HG03045 (cell line): Measurements from ENCODE around the gene CENPVL2.
"Not testable (repeated sequence)": the region's sequence is repeated elsewhere in the genome, so short reads cannot be mapped to it uniquely, and the experiment has no call there.

Source experiments
- ATAC-seq: cut with Tn5 transposase; IDR thresholded peaks from one replicate; pipeline ENCODE4 v1.9.1; 2021; ENCODE audit warnings: mild to moderate bottlenecking, moderate library complexity; ENCODE audit not compliant: unreplicated experiment

Gene CENPVL2

DNA sequence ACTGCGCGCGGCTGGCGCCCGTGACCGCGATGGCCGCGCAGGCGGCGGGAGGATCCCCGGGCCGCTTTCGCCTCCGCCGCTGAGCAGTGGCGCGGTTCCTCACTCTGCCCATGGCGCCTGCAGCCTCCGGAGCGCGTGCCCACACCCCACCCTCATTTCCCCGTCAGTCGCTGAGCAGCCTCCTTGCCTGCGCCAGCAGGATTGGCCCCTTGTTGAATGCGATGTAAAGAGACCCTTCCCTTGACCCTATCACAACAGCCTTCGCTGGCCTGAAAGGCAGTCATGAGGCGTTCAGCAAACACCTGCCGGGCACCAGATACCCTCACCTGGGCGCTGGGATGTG is at the start of gene CENPVL2:
CENPVL2 (minus strand) TSS at position 112 of the 343 bp plus-strand sequence; CDS start at position 112, 0 bp downstream.
- not testable (repeated sequence) for ATAC-seq

- ATAC-seq = no peak
These were observed 45.6 kb upstream of the CENPVL2 start for GRCh38 chrX:51728202-51728601.

GRCh38 chrX:51712943-51713647 is 30.5 kb upstream of the CENPVL2 start:
- ATAC-seq = not testable (repeated sequence)

DNA sequence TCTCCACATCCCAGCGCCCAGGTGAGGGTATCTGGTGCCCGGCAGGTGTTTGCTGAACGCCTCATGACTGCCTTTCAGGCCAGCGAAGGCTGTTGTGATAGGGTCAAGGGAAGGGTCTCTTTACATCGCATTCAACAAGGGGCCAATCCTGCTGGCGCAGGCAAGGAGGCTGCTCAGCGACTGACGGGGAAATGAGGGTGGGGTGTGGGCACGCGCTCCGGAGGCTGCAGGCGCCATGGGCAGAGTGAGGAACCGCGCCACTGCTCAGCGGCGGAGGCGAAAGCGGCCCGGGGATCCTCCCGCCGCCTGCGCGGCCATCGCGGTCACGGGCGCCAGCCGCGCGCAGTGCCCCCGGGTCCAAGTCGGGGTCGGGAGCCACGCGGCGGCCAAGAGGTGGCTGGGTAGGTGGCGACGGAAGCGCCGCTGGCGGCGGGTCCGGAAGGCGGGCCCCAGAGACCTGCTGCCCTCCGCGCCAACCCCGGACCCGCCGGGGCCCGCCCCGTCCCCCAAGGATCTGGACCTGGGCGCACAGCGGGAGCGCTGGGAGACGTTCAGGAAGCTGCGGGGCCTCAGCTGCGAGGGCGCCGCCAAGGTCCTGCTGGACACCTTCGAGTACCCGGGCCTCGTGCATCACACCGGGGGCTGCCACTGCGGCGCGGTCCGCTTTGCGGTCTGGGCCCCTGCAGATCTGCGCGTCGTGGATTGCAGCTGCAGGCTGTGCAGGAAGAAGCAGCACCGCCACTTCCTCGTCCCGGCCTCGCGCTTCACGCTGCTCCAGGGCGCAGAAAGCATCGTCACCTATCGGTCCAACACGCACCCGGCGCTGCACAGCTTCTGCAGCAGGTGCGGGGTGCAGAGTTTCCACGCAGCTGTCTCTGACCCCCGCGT is 27.9 kb upstream of the CENPVL2 start, which contains the start of gene CENPVL1:
CENPVL1 (plus strand) TSS at position 236 of the 888 bp plus-strand sequence; CDS start at position 236, 0 bp downstream.
- not testable (repeated sequence) for ATAC-seq

DNA sequence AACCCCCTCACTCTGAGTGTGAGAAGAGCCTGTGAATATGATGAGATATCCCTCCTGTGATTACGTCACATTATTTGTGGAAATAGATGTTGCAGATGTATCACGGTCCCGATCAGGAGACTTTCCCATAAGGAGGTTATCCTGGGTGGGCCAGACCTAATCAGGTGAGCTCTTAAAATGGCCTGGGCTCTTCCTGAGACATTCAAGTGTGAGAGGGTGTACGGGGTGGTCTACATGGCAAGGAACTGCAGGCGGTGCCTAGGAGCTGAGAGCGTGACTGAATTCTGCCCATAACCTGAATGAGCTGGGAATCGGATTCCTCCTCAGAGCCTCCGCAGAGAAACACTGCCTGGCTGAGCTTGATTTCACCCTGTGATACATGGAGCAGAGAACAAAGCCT is 14.8 kb upstream of the CENPVL2 start:
- no peak for ATAC-seq

GRCh38 chrX:51694254-51694653 is 11.6 kb upstream of the CENPVL2 start:
- no peak for ATAC-seq

- ATAC-seq = not testable (repeated sequence)
These were observed 567 bp downstream of the CENPVL2 start for GRCh38 chrX:51681808-51682719.

- not testable (repeated sequence) for ATAC-seq
These were observed 2.8 kb downstream of the CENPVL2 start for GRCh38 chrX:51679689-51680433.

DNA sequence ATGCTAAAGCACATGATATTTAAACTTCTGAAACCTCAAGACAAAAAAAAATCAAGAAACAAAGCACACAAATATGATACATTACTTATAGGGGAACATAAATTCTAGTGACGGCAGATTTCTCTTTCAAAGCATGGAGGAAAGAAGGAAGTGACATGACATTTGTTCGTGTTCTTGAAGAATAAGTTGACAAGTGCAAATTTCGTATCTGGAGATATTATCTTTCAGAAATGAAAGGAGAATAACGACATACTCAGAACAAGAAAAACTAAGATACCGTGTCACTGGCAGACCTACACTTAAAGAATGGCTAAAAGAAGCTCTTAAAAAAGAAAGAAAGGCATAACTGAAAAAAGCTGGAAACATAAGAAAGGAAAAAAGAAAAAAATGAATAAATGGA is 16.6 kb downstream of the CENPVL2 start:
- ATAC-seq = no peak

- no peak for ATAC-seq
These were observed 39.3 kb downstream of the CENPVL2 start for GRCh38 chrX:51643377-51643776.

- no peak for ATAC-seq
These were observed 41.1 kb downstream of the CENPVL2 start for GRCh38 chrX:51641421-51642021.

GRCh38 chrX:51636511-51636910 is 46.1 kb downstream of the CENPVL2 start:
- not testable (repeated sequence) for ATAC-seq
